WTC11 (cell line): ENCODE data around the gene SPDYA. TPM values are rescaled to one million over a fixed set of nuclear protein-coding genes. Genes with fewer than 3 reads are reported as not detected.

Experiments used
- ATF3 ChIP-seq: sonication (generic); formaldehyde crosslinking; conservative IDR thresholded peaks from 2 replicates; pipeline ENCODE4 v1.8.1; 2022; ENCODE audit warnings: mild to moderate bottlenecking, missing genetic modification reagents
- ATF6 ChIP-seq: sonication (generic); formaldehyde crosslinking; IDR thresholded peaks from 2 replicates; pipeline ENCODE4 v1.8.1; 2023; ENCODE audit warnings: mild to moderate bottlenecking, missing genetic modification reagents
- E2F1 ChIP-seq: sonication (generic); formaldehyde crosslinking; IDR thresholded peaks from 2 replicates; pipeline ENCODE4 v1.8.0; 2022; ENCODE audit warnings: mild to moderate bottlenecking, missing genetic modification reagents
- E2F4 ChIP-seq: sonication (generic); formaldehyde crosslinking; IDR thresholded peaks from 2 replicates; pipeline ENCODE4 v1.8.1; 2022; ENCODE audit warnings: low read depth, mild to moderate bottlenecking, moderate library complexity, missing genetic modification reagents, borderline replicate concordance
- E2F5 ChIP-seq: sonication (generic); formaldehyde crosslinking; IDR thresholded peaks from 2 replicates; pipeline ENCODE4 v1.8.1; 2022; ENCODE audit warnings: mild to moderate bottlenecking, moderate library complexity, missing genetic modification reagents
- ELF4 ChIP-seq: sonication (generic); formaldehyde crosslinking; IDR thresholded peaks from 2 replicates; pipeline ENCODE4 v1.8.1; 2022; ENCODE audit warnings: low read depth, mild to moderate bottlenecking, moderate library complexity, missing genetic modification reagents
- EMX1 ChIP-seq: fragments of 250-450 bp; sonication (Bioruptor Pico); IDR thresholded peaks from 2 replicates; pipeline ENCODE4 v1.8.0; 2021; ENCODE audit warnings: mild to moderate bottlenecking
- ESRRA ChIP-seq: sonication (generic); formaldehyde crosslinking; IDR thresholded peaks from 2 replicates; pipeline ENCODE4 v1.8.1; 2022; ENCODE audit warnings: mild to moderate bottlenecking, missing genetic modification reagents, borderline replicate concordance
- ETV6 ChIP-seq: sonication (generic); formaldehyde crosslinking; IDR thresholded peaks from 2 replicates; pipeline ENCODE4 v1.8.1; 2022; ENCODE audit warnings: mild to moderate bottlenecking, missing genetic modification reagents
- FOXJ3 ChIP-seq: sonication (generic); formaldehyde crosslinking; IDR thresholded peaks from 2 replicates; pipeline ENCODE4 v1.9.0; 2021; ENCODE audit warnings: missing genetic modification reagents, mild to moderate bottlenecking, borderline replicate concordance
- GTF2I ChIP-seq: fragments of 250-450 bp; sonication (Bioruptor Pico); conservative IDR thresholded peaks from 2 replicates; pipeline ENCODE4 v1.4.0; 2021; ENCODE audit warnings: mild to moderate bottlenecking
- HMGXB4 ChIP-seq: sonication (generic); formaldehyde crosslinking; IDR thresholded peaks from 2 replicates; pipeline ENCODE4 v1.8.1; 2023; ENCODE audit warnings: mild to moderate bottlenecking, moderate library complexity, missing genetic modification reagents
- IRF2 ChIP-seq: sonication (generic); formaldehyde crosslinking; IDR thresholded peaks from 2 replicates; pipeline ENCODE4 v1.8.0; 2022; ENCODE audit warnings: low read depth, missing genetic modification reagents, borderline replicate concordance
- KAT7 ChIP-seq: sonication (generic); formaldehyde crosslinking; IDR thresholded peaks from 2 replicates; pipeline ENCODE4 v1.8.1; 2023; ENCODE audit warnings: missing genetic modification reagents, mild to moderate bottlenecking, borderline replicate concordance
- MXD4 ChIP-seq: fragments of 250-450 bp; sonication (Bioruptor Pico); IDR thresholded peaks from 2 replicates; pipeline ENCODE4 v1.8.0; 2021; ENCODE audit warnings: mild to moderate bottlenecking, moderate library complexity, borderline replicate concordance
- NR3C1 ChIP-seq: sonication (generic); formaldehyde crosslinking; conservative IDR thresholded peaks from 2 replicates; pipeline ENCODE4 v1.8.1; 2023; ENCODE audit warnings: low read depth, mild to moderate bottlenecking, missing genetic modification reagents
- PRRX2 ChIP-seq: fragments of 250-450 bp; sonication (Bioruptor Pico); IDR thresholded peaks from 2 replicates; pipeline ENCODE4 v1.8.0; 2021; ENCODE audit warnings: mild to moderate bottlenecking
- RORB ChIP-seq: fragments of 250-450 bp; sonication (Bioruptor Pico); IDR thresholded peaks from 2 replicates; pipeline ENCODE4 v1.9.0; 2021; ENCODE audit warnings: mild to moderate bottlenecking
- SP1 ChIP-seq: sonication (generic); formaldehyde crosslinking; conservative IDR thresholded peaks from 2 replicates; pipeline ENCODE4 v1.8.1; 2022; ENCODE audit warnings: missing genetic modification reagents
- TCF7 ChIP-seq: sonication (generic); formaldehyde crosslinking; IDR thresholded peaks from 2 replicates; pipeline ENCODE4 v1.8.0; 2022; ENCODE audit warnings: mild to moderate bottlenecking, low read depth, missing genetic modification reagents, moderate library complexity
- TEAD4 ChIP-seq: sonication (generic); formaldehyde crosslinking; IDR thresholded peaks from 2 replicates; pipeline ENCODE4 v1.8.0; 2022; ENCODE audit warnings: mild to moderate bottlenecking, missing genetic modification reagents
- ZNF138 ChIP-seq: sonication (generic); formaldehyde crosslinking; conservative IDR thresholded peaks from 2 replicates; pipeline ENCODE4 v1.8.1; 2022; ENCODE audit warnings: mild to moderate bottlenecking, moderate library complexity, missing genetic modification reagents
- ZNF219 ChIP-seq: sonication (generic); formaldehyde crosslinking; IDR thresholded peaks from 2 replicates; pipeline ENCODE4 v1.8.0; 2023; ENCODE audit warnings: missing genetic modification reagents, mild to moderate bottlenecking, borderline replicate concordance
- ZNF532 ChIP-seq: fragments of 250-450 bp; sonication (Bioruptor Pico); IDR thresholded peaks from 2 replicates; pipeline ENCODE4 v1.9.0; 2021; ENCODE audit warnings: mild to moderate bottlenecking, borderline replicate concordance
- total RNA-seq: library from RNA; stranded (reverse); gene quantifications from 3 replicates; pipeline ENCODE4 v1.2.3, GENCODE V29; 2021

SPDYA gene
- total RNA-seq, 1 experiment from 2014 or later = 0.61 TPM

- TF ChIP-seq ZNF532 (CRISPR knock-in tag) (no peak), ATF6 (CRISPR knock-in tag) (no peak), PRRX2 (CRISPR knock-in tag) (no peak), KAT7 (CRISPR knock-in tag) (peak; percentile 61; the same call in 1 of the 2 replicates), RORB (CRISPR knock-in tag) (no peak), TEAD4 (CRISPR knock-in tag) (peak; percentile 83; the same call in 1 of the 2 replicates), ATF3 (CRISPR knock-in tag) (no peak), E2F5 (CRISPR knock-in tag) (peak; percentile 64; the same call in 1 of the 2 replicates), ELF4 (CRISPR knock-in tag) (no peak), MXD4 (CRISPR knock-in tag) (no peak), ZNF138 (CRISPR knock-in tag) (no peak), E2F4 (CRISPR knock-in tag) (0 out of 2 replicates have a peak, but pooled peaks have one; percentile 59), IRF2 (no peak), ZNF219 (peak; percentile 81; the same call in 1 of the 2 replicates), FOXJ3 (no peak), EMX1 (no peak), ETV6 (CRISPR knock-in tag) (peak; percentile 94), SP1 (peak; percentile 95), HMGXB4 (CRISPR knock-in tag) (peak; percentile 47; the same call in 1 of the 2 replicates), TCF7 (CRISPR knock-in tag) (0 out of 2 replicates have a peak, but pooled peaks have one; percentile 60), E2F1 (CRISPR knock-in tag) (no peak), NR3C1 (no peak), GTF2I (no peak), ESRRA (0 out of 2 replicates have a peak, but pooled peaks have one; percentile 48)
These were observed 59.7 kb downstream of the SPDYA start, which contains the start of gene TRMT61B (continued) for GRCh38 chr2:28870146-28870891.
